GM13976 (cell line): ENCODE measurements around the gene HPCAL4.

Experiments used
- DNase-seq: peaks from one replicate; pipeline ENCODE4 v3.0.0; 2012; ENCODE audit warnings: low spot score
- in situ Hi-C: fragments of 300-500 bp; cut with MboI; formaldehyde crosslinking; loops from one replicate; pipeline ENCODE4 v1.12.0; 2022; ENCODE audit warnings: low sequenced_read_pairs, mixed read lengths, inconsistent platforms; ENCODE audit not compliant: unreplicated experiment
- TF ChIP-seq, protein P1 (sequence below): IDR thresholded peaks from 2 replicates; pipeline ENCODE4 v1.5.1; 2012; ENCODE audit warnings: borderline replicate concordance, mild to moderate bottlenecking; ENCODE audit not compliant: insufficient read depth; ENCODE audit errors: extremely low read depth, missing control alignments, control extremely low read depth

Gene HPCAL4

GRCh38 chr1:39691383-39692151, at the start of gene HPCAL4:
TSS of gene HPCAL4 (minus strand) at chr1:39691433. CDS start at chr1:39684603, 6,830 bp downstream.
- peak; percentile 88 for DNase-seq
- TF ChIP-seq, protein P1, sequence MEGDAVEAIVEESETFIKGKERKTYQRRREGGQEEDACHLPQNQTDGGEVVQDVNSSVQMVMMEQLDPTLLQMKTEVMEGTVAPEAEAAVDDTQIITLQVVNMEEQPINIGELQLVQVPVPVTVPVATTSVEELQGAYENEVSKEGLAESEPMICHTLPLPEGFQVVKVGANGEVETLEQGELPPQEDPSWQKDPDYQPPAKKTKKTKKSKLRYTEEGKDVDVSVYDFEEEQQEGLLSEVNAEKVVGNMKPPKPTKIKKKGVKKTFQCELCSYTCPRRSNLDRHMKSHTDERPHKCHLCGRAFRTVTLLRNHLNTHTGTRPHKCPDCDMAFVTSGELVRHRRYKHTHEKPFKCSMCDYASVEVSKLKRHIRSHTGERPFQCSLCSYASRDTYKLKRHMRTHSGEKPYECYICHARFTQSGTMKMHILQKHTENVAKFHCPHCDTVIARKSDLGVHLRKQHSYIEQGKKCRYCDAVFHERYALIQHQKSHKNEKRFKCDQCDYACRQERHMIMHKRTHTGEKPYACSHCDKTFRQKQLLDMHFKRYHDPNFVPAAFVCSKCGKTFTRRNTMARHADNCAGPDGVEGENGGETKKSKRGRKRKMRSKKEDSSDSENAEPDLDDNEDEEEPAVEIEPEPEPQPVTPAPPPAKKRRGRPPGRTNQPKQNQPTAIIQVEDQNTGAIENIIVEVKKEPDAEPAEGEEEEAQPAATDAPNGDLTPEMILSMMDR, result no peak
- in situ Hi-C loops, result no loop called here

GRCh38 chr1:39738622-39739366, 47.6 kb upstream of the HPCAL4 start, which contains the start of gene PPIE:
TSS of gene PPIE (plus strand) at chr1:39738882. CDS start at chr1:39738901, 19 bp downstream.
- in situ Hi-C loops, result no loop called here
- TF ChIP-seq, protein P1, result no peak
- DNase-seq, result peak; percentile 95

- TF ChIP-seq, protein P1, result no peak
- DNase-seq, result no peak
- in situ Hi-C loops, result no loop called here
These were observed 46.4 kb upstream of the HPCAL4 start for GRCh38 chr1:39737546-39738169.

DNA sequence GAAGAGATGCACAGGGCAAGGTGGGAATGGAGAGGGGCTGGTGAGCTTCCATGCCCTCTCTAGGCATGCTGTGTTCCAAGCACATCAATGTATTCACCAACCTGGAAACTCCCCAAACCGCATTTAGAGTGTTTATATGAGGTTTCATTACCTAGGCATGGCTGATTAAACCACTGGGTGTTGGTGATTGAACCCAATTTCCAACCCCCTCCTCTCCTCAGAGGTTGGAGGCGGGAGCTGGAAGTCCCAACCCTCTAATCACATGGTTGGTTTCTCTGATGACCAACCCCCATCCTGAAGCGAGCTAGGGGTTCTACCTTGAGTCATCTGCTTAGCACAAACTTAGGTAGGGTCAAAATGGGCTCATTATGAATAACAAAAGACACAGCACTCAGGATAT, 44.5 kb upstream of the HPCAL4 start:
- no peak for DNase-seq
- in situ Hi-C loops, result no loop called here
- TF ChIP-seq, protein P1, result no peak

GRCh38 chr1:39733161-39733560, 41.9 kb upstream of the HPCAL4 start:
- in situ Hi-C loops, result no loop called here
- no peak for DNase-seq
- TF ChIP-seq, protein P1, result no peak

GRCh38 chr1:39732730-39733129, 41.5 kb upstream of the HPCAL4 start:
- TF ChIP-seq, protein P1, result no peak
- no peak for DNase-seq
- in situ Hi-C loops, result no loop called here
